MCF 10A (cell line): Measurements from ENCODE around the gene PINK1. TPM values are rescaled to one million over a fixed set of nuclear protein-coding genes. Genes with fewer than 3 reads are reported as not detected.

Experiments
- BruUV-seq: library from RNA; stranded (reverse); fragments of 400-500 nt; replicated peaks from 2 replicates; lab custom pipeline; 2021; lab: Mats Ljungman, UMichigan
- CTCF ChIA-PET: fragments of 300-600 bp; sonication (Branson Sonifier 250); formaldehyde crosslinking; extraction: SDS; loops from one replicate; lab custom pipeline; 2021; ENCODE audit warnings: antibody characterized with exemption, inconsistent platforms; lab: Yijun Ruan, JAX
- POLR2A ChIA-PET: fragments of 300-600, 350-650 bp; sonication (Branson Sonifier 250); formaldehyde crosslinking; extraction: SDS; loops from one replicate; lab custom pipeline; 2020; ENCODE audit warnings: antibody characterized with exemption, inconsistent platforms; lab: Yijun Ruan, JAX
- DNase-seq: peaks from one replicate; pipeline ENCODE4 v3.0.0-alpha.2; 2018; ENCODE audit not compliant: unreplicated experiment
- H3K27ac Mint-ChIP-seq: one replicate; pipeline ENCODE4 v1.8.0; 2022; ENCODE audit warnings: mild to moderate bottlenecking, low read depth, mixed read lengths; ENCODE audit not compliant: unreplicated experiment
- H3K27me3 Mint-ChIP-seq: one replicate; pipeline ENCODE4 v1.8.0; 2022; ENCODE audit warnings: mixed read lengths; ENCODE audit not compliant: insufficient read depth, unreplicated experiment
- H3K36me3 Mint-ChIP-seq: one replicate; pipeline ENCODE4 v1.8.0; 2022; ENCODE audit warnings: mild to moderate bottlenecking, moderate library complexity, mixed read lengths; ENCODE audit not compliant: insufficient read depth, unreplicated experiment
- H3K4me1 Mint-ChIP-seq: one replicate; pipeline ENCODE4 v1.8.0; 2022; ENCODE audit warnings: mixed read lengths; ENCODE audit not compliant: insufficient read depth, unreplicated experiment
- H3K4me3 Mint-ChIP-seq: one replicate; pipeline ENCODE4 v1.8.0; 2022; ENCODE audit warnings: mild to moderate bottlenecking, moderate library complexity, mixed read lengths; ENCODE audit not compliant: unreplicated experiment
- H3K9me3 Mint-ChIP-seq: one replicate; pipeline ENCODE4 v1.8.0; 2022; ENCODE audit warnings: mixed read lengths; ENCODE audit not compliant: unreplicated experiment
- intact Hi-C: fragments of 100-400 bp; cut with micrococcal nuclease; formaldehyde crosslinking; loops from 2 replicates; pipeline ENCODE4 v1.14.1; 2022
- total RNA-seq: library from RNA; stranded (reverse); gene quantifications from 2 replicates; pipeline ENCODE4 v1.2.3, GENCODE V29; 2022
- TF ChIP-seq, protein P1 (sequence below): fragments of 200-600 bp; IDR thresholded peaks from one replicate; pipeline ENCODE4 v1.8.0; 2022; ENCODE audit warnings: antibody characterized with exemption, mild to moderate bottlenecking; ENCODE audit not compliant: unreplicated experiment

Gene PINK1
- total RNA-seq, 1 experiment from 2014 or later: 20.9 TPM

DNA sequence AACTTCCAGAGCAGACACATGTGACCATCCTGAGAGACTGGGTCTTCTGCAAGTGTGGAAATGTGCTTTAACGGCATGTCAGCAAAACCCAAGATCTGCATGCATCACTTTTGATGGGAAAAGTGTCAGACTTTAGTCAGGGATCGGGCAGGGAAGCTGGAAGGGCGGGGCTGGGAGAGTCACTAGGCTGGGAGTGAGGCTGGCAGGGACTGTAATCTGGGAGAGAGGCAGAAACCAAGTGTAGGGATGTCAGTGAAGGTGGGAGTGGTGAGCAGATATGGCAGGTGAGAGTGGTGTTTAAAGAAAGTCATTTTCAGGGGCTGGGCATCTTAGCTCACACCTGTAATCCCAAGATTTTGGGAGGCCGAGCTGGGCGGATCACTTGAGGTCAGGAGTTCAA is 33.1 kb upstream of the PINK1 start:
- no peaks in the 10 kb centered on the region for H3K27me3 Mint-ChIP-seq
- ChIA-PET CTCF (interaction anchor here (0.7 to 1.1 kb wide), 3 partner anchors 11 to 33 kb away, joined by 3 to 4 read pairs (median 3); partner anchors contain the start of genes CDA and PINK1), POLR2A (interaction anchor here (2.7 kb wide), 1 partner anchor 34 kb away, joined by 10 read pairs; the partner anchor contains the start of gene PINK1)
- peaks cover 44% of the 10 kb centered on the region for H3K4me1 Mint-ChIP-seq
- H3K36me3 Mint-ChIP-seq: no peaks in the 10 kb centered on the region
- DNase-seq: peak; percentile 27
- TF ChIP-seq, protein P1, sequence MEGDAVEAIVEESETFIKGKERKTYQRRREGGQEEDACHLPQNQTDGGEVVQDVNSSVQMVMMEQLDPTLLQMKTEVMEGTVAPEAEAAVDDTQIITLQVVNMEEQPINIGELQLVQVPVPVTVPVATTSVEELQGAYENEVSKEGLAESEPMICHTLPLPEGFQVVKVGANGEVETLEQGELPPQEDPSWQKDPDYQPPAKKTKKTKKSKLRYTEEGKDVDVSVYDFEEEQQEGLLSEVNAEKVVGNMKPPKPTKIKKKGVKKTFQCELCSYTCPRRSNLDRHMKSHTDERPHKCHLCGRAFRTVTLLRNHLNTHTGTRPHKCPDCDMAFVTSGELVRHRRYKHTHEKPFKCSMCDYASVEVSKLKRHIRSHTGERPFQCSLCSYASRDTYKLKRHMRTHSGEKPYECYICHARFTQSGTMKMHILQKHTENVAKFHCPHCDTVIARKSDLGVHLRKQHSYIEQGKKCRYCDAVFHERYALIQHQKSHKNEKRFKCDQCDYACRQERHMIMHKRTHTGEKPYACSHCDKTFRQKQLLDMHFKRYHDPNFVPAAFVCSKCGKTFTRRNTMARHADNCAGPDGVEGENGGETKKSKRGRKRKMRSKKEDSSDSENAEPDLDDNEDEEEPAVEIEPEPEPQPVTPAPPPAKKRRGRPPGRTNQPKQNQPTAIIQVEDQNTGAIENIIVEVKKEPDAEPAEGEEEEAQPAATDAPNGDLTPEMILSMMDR: no peak
- no TSS peak for BruUV-seq
- H3K4me3 Mint-ChIP-seq: no peak overlapping the region
- H3K27ac Mint-ChIP-seq: peak overlapping the region; percentile 68
- intact Hi-C loops: no loop called here
- no peaks in the 10 kb centered on the region for H3K9me3 Mint-ChIP-seq

DNA sequence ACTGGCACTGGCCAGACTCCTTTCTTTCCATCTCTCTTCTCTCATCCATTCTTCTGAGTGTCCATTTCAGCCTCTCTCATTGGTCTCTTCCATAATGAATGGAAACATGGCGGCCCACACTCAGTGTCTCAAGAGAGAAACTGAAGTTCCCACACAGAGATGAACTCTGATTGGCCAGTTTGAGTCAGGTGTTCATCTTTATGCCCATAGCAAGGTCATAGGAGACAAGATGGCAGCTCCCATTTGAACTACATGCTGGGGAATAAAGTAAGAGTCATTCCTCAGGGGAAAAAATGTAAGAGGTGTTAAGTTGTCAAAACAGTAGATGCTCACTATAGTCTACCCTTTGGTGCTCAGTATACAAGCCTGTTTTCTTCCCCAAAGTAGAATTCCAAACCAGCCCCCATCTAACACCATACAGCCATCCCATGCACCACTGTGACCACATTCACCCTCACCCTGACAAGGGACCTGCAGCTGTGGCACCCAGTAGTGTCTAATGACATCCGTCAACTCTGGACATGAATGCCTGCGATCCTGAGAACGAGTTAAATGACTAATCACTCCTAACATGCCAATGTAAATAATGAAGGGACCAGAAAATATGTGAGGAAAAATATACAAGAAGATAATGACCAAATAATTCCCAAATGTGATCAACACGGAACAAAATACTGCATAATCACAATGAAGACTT is 32.0 kb upstream of the PINK1 start:
- H3K9me3 Mint-ChIP-seq: no peaks in the 10 kb centered on the region
- intact Hi-C loops: no loop called here
- POLR2A ChIA-PET: interaction anchor here (1.5 to 2.7 kb wide), 2 partner anchors 13 to 33 kb away, joined by 6 to 10 read pairs; partner anchors contain the start of gene PINK1
- no peaks in the 10 kb centered on the region for H3K36me3 Mint-ChIP-seq
- H3K27ac Mint-ChIP-seq: peak overlapping the region; percentile 44
- TF ChIP-seq, protein P1: no peak
- BruUV-seq: no TSS peak
- peaks cover 44% of the 10 kb centered on the region for H3K4me1 Mint-ChIP-seq
- DNase-seq: peak; percentile 62
- no peak overlapping the region for H3K4me3 Mint-ChIP-seq
- CTCF ChIA-PET: interaction anchor here (0.7 to 1.1 kb wide), 3 partner anchors 13 to 32 kb away, joined by 3 to 4 read pairs (median 3); partner anchors contain the start of genes CDA and PINK1
- H3K27me3 Mint-ChIP-seq: no peaks in the 10 kb centered on the region

DNA sequence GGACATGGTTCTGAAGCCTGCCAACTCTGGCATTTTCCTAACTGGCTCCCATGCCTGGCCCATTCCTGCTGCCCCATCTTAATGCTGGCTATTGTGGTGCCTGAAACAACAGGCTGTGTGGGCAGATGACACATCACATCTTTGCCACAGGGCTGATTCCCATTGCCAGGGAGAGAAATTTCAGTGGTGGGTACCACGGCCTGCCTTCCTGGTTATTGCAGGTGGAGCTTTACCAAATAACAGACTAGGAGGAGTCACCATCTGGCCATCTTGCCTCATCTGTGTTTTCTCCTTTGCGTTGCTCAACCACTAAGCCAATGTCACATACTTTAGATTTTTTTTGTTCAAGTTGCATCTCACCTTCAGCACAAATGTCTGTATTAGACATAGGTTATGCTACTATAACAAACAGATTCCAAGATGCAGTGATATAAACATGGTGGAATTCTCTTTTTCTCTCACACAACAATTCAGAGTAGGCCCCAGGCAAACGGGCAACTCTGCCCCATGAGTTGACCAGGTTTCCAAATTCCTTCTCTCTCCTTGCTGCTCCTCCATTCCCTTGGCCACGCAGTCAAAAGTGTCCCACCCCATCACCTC is 30.3 kb upstream of the PINK1 start:
- no TSS peak for BruUV-seq
- no peak overlapping the region for H3K4me3 Mint-ChIP-seq
- ChIA-PET CTCF (interaction anchor here (0.7 kb wide), 1 partner anchor 25 kb away, joined by 3 read pairs; no protein-coding TSS in a partner anchor), POLR2A (interaction anchor here (0.5 to 2.5 kb wide), 3 partner anchors 11 to 428 kb away, joined by 3 to 12 read pairs (median 8); partner anchors contain the start of gene PINK1)
- intact Hi-C loops: no loop called here
- peak; percentile 84 for DNase-seq
- H3K4me1 Mint-ChIP-seq: peaks cover 44% of the 10 kb centered on the region
- no peaks in the 10 kb centered on the region for H3K36me3 Mint-ChIP-seq
- TF ChIP-seq, protein P1: no peak
- peak overlapping the region; percentile 68 for H3K27ac Mint-ChIP-seq
- H3K27me3 Mint-ChIP-seq: no peaks in the 10 kb centered on the region
- no peaks in the 10 kb centered on the region for H3K9me3 Mint-ChIP-seq
